ENCODE measurements around the gene IGFALS. TPM values are rescaled to one million over a fixed set of nuclear protein-coding genes. Genes with fewer than 3 reads are reported as not detected.

Gene IGFALS
- not detected in 2 replicates for polyA plus RNA-seq

GRCh38 chr16:1793578-1794220 lies at the start of gene IGFALS:
Gene IGFALS, minus strand, starts transcription at chr16:1793705. Its CDS starts 53 bp downstream, at chr16:1793652.

GRCh38 chr16:1826691-1827573 lies 33.4 kb upstream of the IGFALS start, which contains the start of the genes FAHD1 and HAGH:
Gene FAHD1, plus strand, starts transcription at chr16:1827206. Its CDS starts 33 bp downstream, at chr16:1827239.
Gene HAGH, minus strand, starts transcription at chr16:1826825. Its CDS starts 38 bp downstream, at chr16:1826787.

GRCh38 chr16:1782408-1783264 lies 10.9 kb downstream of the IGFALS start, which contains the start of the genes NUBP2 and SPSB3:
Gene NUBP2, plus strand, starts transcription at chr16:1782960. Its CDS starts 61 bp downstream, at chr16:1783021.
Gene SPSB3, minus strand, starts transcription at chr16:1782571. Its CDS starts 1,088 bp downstream, at chr16:1781483.

GRCh38 chr16:1772908-1773702 lies 20.4 kb downstream of the IGFALS start, which contains the start of gene MRPS34:
Gene MRPS34, minus strand, starts transcription at chr16:1773134. Its CDS starts 15 bp downstream, at chr16:1773119.

GRCh38 chr16:1772362-1772907 lies 21.1 kb downstream of the IGFALS start, which contains the start of gene EME2:
Gene EME2, plus strand, starts transcription at chr16:1772810. Its CDS starts 418 bp downstream, at chr16:1773228.

GRCh38 chr16:1771188-1771863 lies 22.2 kb downstream of the IGFALS start, which contains the start of gene NME3:
Gene NME3, minus strand, starts transcription at chr16:1771543. Its CDS starts 9 bp downstream, at chr16:1771534.

Other genes with a start within 250 kb of the IGFALS start
- 0.13 and 0.50 TPM in 2 replicates for gene IFT140, start 181.6 kb downstream of the IGFALS start, polyA plus RNA-seq
- gene CRAMP1, start 181.3 kb downstream of the IGFALS start, polyA plus RNA-seq: 0.43 and 1.4 TPM in 2 replicates
- 1.5 and 3.5 TPM in 2 replicates for gene JPT2, start 115.4 kb downstream of the IGFALS start, polyA plus RNA-seq
- 0.57 and 0.75 TPM in 2 replicates for gene MAPK8IP3, start 87.5 kb downstream of the IGFALS start, polyA plus RNA-seq
- 23.9 and 25.4 TPM in 2 replicates for gene NME3, start 22.2 kb downstream of the IGFALS start, polyA plus RNA-seq
- not detected in 2 replicates for gene EME2, start 20.9 kb downstream of the IGFALS start, polyA plus RNA-seq
- gene MRPS34, start 20.6 kb downstream of the IGFALS start, polyA plus RNA-seq: 18.2 and 21.2 TPM in 2 replicates
- gene SPSB3, start 11.1 kb downstream of the IGFALS start, polyA plus RNA-seq: 1.1 and 4.5 TPM in 2 replicates
- 5.2 and 6.6 TPM in 2 replicates for gene NUBP2, start 10.7 kb downstream of the IGFALS start, polyA plus RNA-seq
- gene HAGH, start 33.1 kb upstream of the IGFALS start, polyA plus RNA-seq: 42.1 and 49.0 TPM in 2 replicates
- gene FAHD1, start 33.5 kb upstream of the IGFALS start, polyA plus RNA-seq: 18.6 and 20.8 TPM in 2 replicates
- gene MEIOB, start 78.5 kb upstream of the IGFALS start, polyA plus RNA-seq: not detected in 2 replicates
- not detected in 2 replicates for gene HS3ST6, start 124.7 kb upstream of the IGFALS start, polyA plus RNA-seq
- 0.78 and 0.87 TPM in 2 replicates for gene MSRB1, start 149.5 kb upstream of the IGFALS start, polyA plus RNA-seq
- not detected in 2 replicates for gene RPL3L, start 161.0 kb upstream of the IGFALS start, polyA plus RNA-seq
- gene NDUFB10, start 165.8 kb upstream of the IGFALS start, polyA plus RNA-seq: 199 and 231 TPM in 2 replicates
- gene RPS2, start 171.1 kb upstream of the IGFALS start, polyA plus RNA-seq: 110 and 121 TPM in 2 replicates
- not detected in 2 replicates for gene RNF151, start 173.2 kb upstream of the IGFALS start, polyA plus RNA-seq
- 1.8 and 5.1 TPM in 2 replicates for gene TBL3, start 178.3 kb upstream of the IGFALS start, polyA plus RNA-seq
- not detected in 2 replicates for gene NOXO1, start 187.8 kb upstream of the IGFALS start, polyA plus RNA-seq
- gene GFER, start 190.5 kb upstream of the IGFALS start, polyA plus RNA-seq: 1.4 and 2.1 TPM in 2 replicates
- 80.6 and 82.4 TPM in 2 replicates for gene SYNGR3, start 196.3 kb upstream of the IGFALS start, polyA plus RNA-seq
- gene ZNF598, start 216.1 kb upstream of the IGFALS start, polyA plus RNA-seq: 0.11 and 0.16 TPM in 2 replicates
- gene NPW, start 226.1 kb upstream of the IGFALS start, polyA plus RNA-seq: not detected in 2 replicates
- 1.0 and 1.3 TPM in 2 replicates for gene NHERF2, start 233.2 kb upstream of the IGFALS start, polyA plus RNA-seq